Measurements from ENCODE around the gene TTL. TPM values are rescaled to one million over a fixed set of nuclear protein-coding genes. Genes with fewer than 3 reads are reported as not detected.
"Not testable (repeated sequence)": the region's sequence is repeated elsewhere in the genome, so short reads cannot be mapped to it uniquely, and the experiment has no call there.

TTL gene
- total RNA-seq, 2 donors from 2014 or later: 7.8 to 18.1 TPM

GRCh38 chr2:112519506-112519905, 37.5 kb downstream of the TTL start:
- no peak for DNase-seq
- intact Hi-C loops (cut with DNase I): no loop called here
- Histone ChIP-seq H3K27me3 (no peaks in the 10 kb centered on the region), H3K36me3 (replicated peaks in 1 of 2; ENCODE audit: insufficient read depth in 1 of 2, low read depth in 2 of 2) (peaks cover 0 to 5% of the 10 kb centered on the region in 2 donors), H3K4me1 (no peaks in the 10 kb centered on the region), H3K9me3 (no peaks in the 10 kb centered on the region), H3K4me3 (no peak overlapping the region), H3K27ac (no peak overlapping the region)
- no peak for ATAC-seq
- TF ChIP-seq CTCF (IDR thresholded peaks at IDR 0.05) (no peak), POLR2A (IDR thresholded peaks at IDR 0.05) (no peak)
- 85 to 92% methylated on average over 9 of the region's 9 CpGs for WGBS, 2 donors

- TF ChIP-seq POLR2A (IDR thresholded peaks at IDR 0.05) (no peak), CTCF (IDR thresholded peaks at IDR 0.05) (no peak)
- DNase-seq: no peak
- H3K27me3 ChIP-seq: no peaks in the 10 kb centered on the region
- intact Hi-C loops (cut with DNase I): no loop called here
- no peak for ATAC-seq
- no peaks in the 10 kb centered on the region for H3K9me3 ChIP-seq
- H3K4me3 ChIP-seq: no peak overlapping the region
- WGBS, 2 donors: 92% methylated on average over 7 of the region's 7 CpGs
- no peak overlapping the region for H3K27ac ChIP-seq
- peaks cover 0 to 5% of the 10 kb centered on the region in 2 donors for H3K36me3 ChIP-seq (replicated peaks in 1 of 2; ENCODE audit: insufficient read depth in 1 of 2, low read depth in 2 of 2)
- H3K4me1 ChIP-seq: no peaks in the 10 kb centered on the region
Measured at GRCh38 chr2:112520234-112520783, 38.4 kb downstream of the TTL start.

DNA sequence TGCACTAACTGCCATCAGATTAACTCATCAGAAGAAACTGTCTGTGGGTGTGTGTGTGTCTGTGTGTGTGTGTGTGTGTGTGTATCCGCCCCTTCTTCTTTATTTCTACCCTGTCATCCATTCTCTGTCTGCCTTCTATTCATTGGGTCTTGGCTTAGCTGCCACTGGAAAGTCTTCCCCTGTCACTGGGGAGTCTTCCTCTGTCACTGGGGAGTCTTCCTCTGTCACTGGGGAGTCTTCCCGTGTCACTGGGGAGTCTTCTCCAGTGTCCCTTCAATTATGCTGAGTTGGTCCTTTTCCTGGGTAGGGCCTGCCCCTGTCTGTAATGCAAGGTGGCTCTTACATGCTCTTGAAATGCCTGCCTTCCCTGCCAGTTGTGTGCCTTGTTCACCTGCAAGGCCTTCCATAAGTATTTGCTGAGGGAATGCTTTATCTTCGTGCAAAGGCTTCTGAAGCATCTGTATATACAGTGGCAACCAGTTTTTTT, 41.4 kb downstream of the TTL start:
- H3K9me3 ChIP-seq: no peaks in the 10 kb centered on the region
- H3K4me3 ChIP-seq: no peak overlapping the region
- DNase-seq: no peak
- no peak for ATAC-seq
- intact Hi-C loops (cut with DNase I): no loop called here
- no peak for TF ChIP-seq CTCF (IDR thresholded peaks at IDR 0.05)
- no peak for TF ChIP-seq POLR2A (IDR thresholded peaks at IDR 0.05)
- H3K36me3 ChIP-seq (replicated peaks in 1 of 2; ENCODE audit: insufficient read depth in 1 of 2, low read depth in 2 of 2): peaks cover 0 to 5% of the 10 kb centered on the region in 2 donors
- H3K27ac ChIP-seq: no peak overlapping the region
- WGBS, 2 donors: 86 to 93% methylated on average over 3 of the region's 3 CpGs
- H3K4me1 ChIP-seq: no peaks in the 10 kb centered on the region
- H3K27me3 ChIP-seq: no peaks in the 10 kb centered on the region

GRCh38 chr2:112524276-112524675, 42.3 kb downstream of the TTL start:
- ATAC-seq; DNase-seq; H3K27me3 ChIP-seq; H3K36me3 ChIP-seq (replicated peaks in 1 of 2; ENCODE audit: insufficient read depth in 1 of 2, low read depth in 2 of 2); H3K4me3 ChIP-seq; H3K9me3 ChIP-seq; H3K4me1 ChIP-seq; intact Hi-C loops (cut with DNase I); H3K27ac ChIP-seq: not testable (repeated sequence)
- WGBS, 2 donors: 100% methylated on average over 3 of the region's 3 CpGs

- WGBS, 2 donors: 91 to 92% methylated on average over 5 of the region's 5 CpGs
- Histone ChIP-seq H3K4me3 (no peak overlapping the region), H3K27me3 (no peaks in the 10 kb centered on the region), H3K9me3 (no peaks in the 10 kb centered on the region), H3K27ac (no peak overlapping the region), H3K36me3 (replicated peaks in 1 of 2; ENCODE audit: insufficient read depth in 1 of 2, low read depth in 2 of 2) (no peaks in the 10 kb centered on the region), H3K4me1 (no peaks in the 10 kb centered on the region)
- ATAC-seq (no peak), DNase-seq (no peak)
- TF ChIP-seq POLR2A (IDR thresholded peaks at IDR 0.05) (no peak), CTCF (IDR thresholded peaks at IDR 0.05) (no peak)
- intact Hi-C loops (cut with DNase I): no loop called here
Measured at GRCh38 chr2:112528541-112528940, 46.6 kb downstream of the TTL start.
